H9 (cell line): ENCODE data around the gene SPHK1. TPM values are rescaled to one million over a fixed set of nuclear protein-coding genes. Genes with fewer than 3 reads are reported as not detected.

Source experiments
- DNase-seq: peaks from one replicate; pipeline ENCODE4 v3.0.0-alpha.2; 2017
- H2AFZ ChIP-seq: one replicate; pipeline ENCODE4 v1.6.1; 2013; ENCODE audit warnings: mild to moderate bottlenecking, low read length, control low read depth, moderate library complexity
- H2AK5ac ChIP-seq: 2 replicates; pipeline ENCODE4 v1.6.1; 2013; ENCODE audit warnings: low read length, control low read depth, mixed read lengths; ENCODE audit not compliant: insufficient read length
- H2BK120ac ChIP-seq: one replicate; pipeline ENCODE4 v1.6.1; 2013; ENCODE audit warnings: low read depth, mild to moderate bottlenecking, low read length, control low read depth, inconsistent platforms; ENCODE audit not compliant: poor library complexity, severe bottlenecking
- H2BK12ac ChIP-seq: 2 replicates; pipeline ENCODE4 v1.6.1; 2013; ENCODE audit warnings: low read length, control low read depth, mixed read lengths, low read depth; ENCODE audit not compliant: insufficient read length
- H2BK15ac ChIP-seq: 2 replicates; pipeline ENCODE4 v1.6.1; 2013; ENCODE audit warnings: low read depth, low read length, control low read depth
- H2BK20ac ChIP-seq: one replicate; pipeline ENCODE4 v1.6.1; 2013; ENCODE audit warnings: low read depth, mild to moderate bottlenecking, low read length, control low read depth, inconsistent platforms; ENCODE audit not compliant: poor library complexity, severe bottlenecking
- H2BK5ac ChIP-seq: 2 replicates; pipeline ENCODE4 v1.6.1; 2013; ENCODE audit warnings: low read length, control low read depth, mixed read lengths; ENCODE audit not compliant: insufficient read length
- H3K14ac ChIP-seq: 2 replicates; pipeline ENCODE4 v1.6.1; 2013; ENCODE audit warnings: low read length, control low read depth; ENCODE audit not compliant: insufficient read depth
- H3K18ac ChIP-seq: 2 replicates; pipeline ENCODE4 v1.6.1; 2013; ENCODE audit warnings: low read depth, mild to moderate bottlenecking, mixed read lengths, low read length, control low read depth; ENCODE audit not compliant: insufficient read length
- H3K23ac ChIP-seq: 2 replicates; pipeline ENCODE4 v1.6.1; 2013; ENCODE audit warnings: low read length, control low read depth, mixed read lengths, low read depth; ENCODE audit not compliant: insufficient read length
- H3K23me2 ChIP-seq: 2 replicates; pipeline ENCODE4 v1.6.1; 2013; ENCODE audit warnings: low read depth, mild to moderate bottlenecking, mixed read lengths, low read length, control low read depth; ENCODE audit not compliant: insufficient read length, poor library complexity, severe bottlenecking
- H3K27ac ChIP-seq: 2 replicates; pipeline ENCODE4 v1.5.1; 2013; ENCODE audit warnings: low read length, control low read depth, mixed read lengths, low read depth; ENCODE audit not compliant: insufficient read length
- H3K27me3 ChIP-seq: 2 replicates; pipeline ENCODE4 v1.6.1; 2013; ENCODE audit warnings: low read length, control low read depth, inconsistent platforms; ENCODE audit not compliant: insufficient read depth
- H3K4ac ChIP-seq: 2 replicates; pipeline ENCODE4 v1.6.1; 2013; ENCODE audit warnings: low read depth, mild to moderate bottlenecking, control low read depth, inconsistent platforms, low read length, moderate library complexity
- H3K4me1 ChIP-seq: 2 replicates; pipeline ENCODE4 v1.6.1; 2013; ENCODE audit warnings: low read length, control low read depth, inconsistent platforms; ENCODE audit not compliant: insufficient read depth
- H3K4me2 ChIP-seq: 2 replicates; pipeline ENCODE4 v1.6.1; 2013; ENCODE audit warnings: low read length, control low read depth, mixed read lengths; ENCODE audit not compliant: insufficient read length, insufficient read depth
- H3K56ac ChIP-seq: 2 replicates; pipeline ENCODE4 v1.6.1; 2013; ENCODE audit warnings: low read depth, mild to moderate bottlenecking, mixed read lengths, low read length, control low read depth; ENCODE audit not compliant: insufficient read length
- H3K79me1 ChIP-seq: 2 replicates; pipeline ENCODE4 v1.6.1; 2013; ENCODE audit warnings: low read depth, mild to moderate bottlenecking, moderate library complexity, low read length, control low read depth, inconsistent platforms; ENCODE audit not compliant: insufficient read depth, poor library complexity, severe bottlenecking
- H3K79me2 ChIP-seq: 2 replicates; pipeline ENCODE4 v1.6.1; 2013; ENCODE audit warnings: low read length, control low read depth, inconsistent platforms; ENCODE audit not compliant: insufficient read depth
- H3K9ac ChIP-seq: 2 replicates; pipeline ENCODE4 v1.6.1; 2013; ENCODE audit warnings: low read length, control low read depth, mixed read lengths; ENCODE audit not compliant: insufficient read length; ENCODE audit errors: extremely low read depth
- H3K9me3 ChIP-seq: one replicate; pipeline ENCODE4 v1.6.1; 2013; ENCODE audit warnings: low read depth, low read length, inconsistent platforms; ENCODE audit not compliant: control insufficient read depth
- H3T11ph ChIP-seq: one replicate; pipeline ENCODE4 v1.6.1; 2013; ENCODE audit warnings: mild to moderate bottlenecking, low read length, control low read depth, inconsistent platforms
- H4K20me1 ChIP-seq: one replicate; pipeline ENCODE4 v1.6.1; 2013; ENCODE audit not compliant: control insufficient read depth, insufficient read length, insufficient read depth
- H4K5ac ChIP-seq: 2 replicates; pipeline ENCODE4 v1.6.1; 2013; ENCODE audit warnings: low read depth, mild to moderate bottlenecking, mixed read lengths, low read length, control low read depth; ENCODE audit not compliant: insufficient read length
- H4K8ac ChIP-seq: replicated peaks from 2 replicates; pipeline ENCODE4 v1.6.1; 2013; ENCODE audit warnings: low read length, control low read depth, mixed read lengths, low read depth; ENCODE audit not compliant: insufficient read length
- H4K91ac ChIP-seq: 2 replicates; pipeline ENCODE4 v1.6.1; 2013; ENCODE audit warnings: low read depth, mild to moderate bottlenecking, moderate library complexity, mixed read lengths, low read length, control low read depth; ENCODE audit not compliant: insufficient read length
- H3K27ac Mint-ChIP-seq, 3 experiments: 2 replicates in 2 of 3; 3 replicates in 1 of 3; pipeline ENCODE4 v1.8.0; 2020 to 2021; ENCODE audit warnings: mixed read lengths in 3 of 3, mild to moderate bottlenecking in 1 of 3, moderate library complexity in 1 of 3
- H3K27me3 Mint-ChIP-seq: 2 replicates; pipeline ENCODE4 v1.8.0; 2021; ENCODE audit warnings: low read depth, mild to moderate bottlenecking, moderate library complexity, mixed read lengths
- H3K36me3 Mint-ChIP-seq, 3 experiments: 2 replicates in 2 of 3; 3 replicates in 1 of 3; pipeline ENCODE4 v1.8.0; 2020 to 2021; ENCODE audit warnings: low read depth in 3 of 3, mixed read lengths in 3 of 3; ENCODE audit not compliant: insufficient read depth in 1 of 3
- H3K4me1 Mint-ChIP-seq, 2 experiments: 2 replicates each; pipeline ENCODE4 v1.8.0; 2020; ENCODE audit warnings: mixed read lengths in 2 of 2
- H3K4me3 Mint-ChIP-seq, 2 experiments: 2 replicates in 1 of 2; 3 replicates in 1 of 2; pipeline ENCODE4 v1.8.0; 2020 to 2021; ENCODE audit warnings: mild to moderate bottlenecking in 2 of 2, mixed read lengths in 2 of 2, moderate library complexity in 1 of 2
- H3K9me3 Mint-ChIP-seq, 2 experiments: 2 replicates in 1 of 2; 3 replicates in 1 of 2; pipeline ENCODE4 v1.8.0; 2020; ENCODE audit warnings: mild to moderate bottlenecking in 2 of 2, mixed read lengths in 2 of 2, moderate library complexity in 1 of 2
- WGBS: extraction: QIAGEN DNeasy Blood & Tissue Kit; methylation state at CpG from one replicate; pipeline ENCODE4 v1.1.7; 2013; ENCODE audit warnings: missing lambda C conversion rate, low lambda C conversion rate, mixed read lengths; ENCODE audit not compliant: insufficient read length; ENCODE audit errors: extremely low coverage; 5-methylcytosine and 5-hydroxymethylcytosine counted together
- total RNA-seq: library from RNA; stranded (reverse); gene quantifications from 2 replicates; pipeline ENCODE4 v1.2.1, GENCODE V29; 2021
- TF ChIP-seq, protein P1 (sequence below): fragments of 200-600 bp; sonication (generic); conservative IDR thresholded peaks from 3 replicates; pipeline ENCODE4 v1.8.0; 2021; ENCODE audit warnings: antibody characterized with exemption, mild to moderate bottlenecking

The SPHK1 gene
- total RNA-seq, 1 experiment from 2014 or later: 1.4 TPM

DNA sequence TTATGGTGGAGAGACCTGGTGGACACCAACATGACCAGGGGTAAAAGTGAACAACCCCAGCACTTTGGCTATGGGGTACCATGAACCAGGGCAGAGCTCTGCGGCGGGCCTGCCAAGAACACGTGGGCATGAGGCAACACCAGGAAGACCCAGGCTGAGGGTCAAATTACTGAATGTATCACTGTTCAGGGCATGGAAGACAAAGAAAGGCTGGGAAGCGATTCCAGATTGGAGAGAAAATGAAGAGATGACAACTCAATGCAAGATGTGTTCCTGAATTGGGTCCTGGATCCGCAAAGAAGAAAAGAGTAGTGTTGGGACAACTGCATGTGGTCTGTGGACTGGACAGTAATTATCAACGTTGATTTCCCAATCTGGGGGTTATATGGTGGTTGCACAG is 19.8 kb downstream of the SPHK1 start:
- H3K36me3 Mint-ChIP-seq: peaks cover 48 to 61% (median 56%) of the 10 kb centered on the region in 3 experiments; a peak in 6 of 7 replicates
- H4K20me1 ChIP-seq: peaks cover 4% of the 10 kb centered on the region

More for the DNA sequence above, 19.8 kb downstream of the SPHK1 start:
- no peak overlapping the region for H3K27ac ChIP-seq
- H3K14ac ChIP-seq: no peak overlapping the region
- Mint-ChIP-seq H3K27me3 (no peaks in the 10 kb centered on the region), H3K4me3 (no peak overlapping the region), H3K27ac (no peak overlapping the region), H3K4me1 (peaks cover 4 to 5% of the 10 kb centered on the region in 2 experiments; a peak in 3 of 4 replicates), H3K9me3 (no peaks in the 10 kb centered on the region)
- H3K23ac ChIP-seq: no peak overlapping the region
- no CpG with 5 or more reads among the region's 6 CpGs for WGBS
- no peak overlapping the region for H3K4me2 ChIP-seq
- H3K9me3 ChIP-seq: no peaks in the 10 kb centered on the region
- no peaks in the 10 kb centered on the region for H3K4me1 ChIP-seq
- no peak overlapping the region for H2BK120ac ChIP-seq
- H3K9ac ChIP-seq: no peak overlapping the region
- H3K18ac ChIP-seq: no peak overlapping the region
- no peak overlapping the region for H4K8ac ChIP-seq
- no peak overlapping the region for H4K5ac ChIP-seq
- H3K23me2 ChIP-seq: no peaks in the 10 kb centered on the region
- no peak overlapping the region for H2AK5ac ChIP-seq
- H2AFZ ChIP-seq: no peak overlapping the region
- H3K79me2 ChIP-seq: peaks cover 6% of the 10 kb centered on the region; the same call in 1 of the 2 replicates
- H2BK20ac ChIP-seq: no peak overlapping the region
- H2BK12ac ChIP-seq: no peak overlapping the region
- H4K91ac ChIP-seq: no peak overlapping the region
- no peak overlapping the region for H2BK5ac ChIP-seq
- peaks cover 4% of the 10 kb centered on the region for H3K79me1 ChIP-seq
- no peak overlapping the region for H2BK15ac ChIP-seq
- H3K27me3 ChIP-seq: no peaks in the 10 kb centered on the region
- no peak overlapping the region for H3K4ac ChIP-seq
- TF ChIP-seq, protein P1, sequence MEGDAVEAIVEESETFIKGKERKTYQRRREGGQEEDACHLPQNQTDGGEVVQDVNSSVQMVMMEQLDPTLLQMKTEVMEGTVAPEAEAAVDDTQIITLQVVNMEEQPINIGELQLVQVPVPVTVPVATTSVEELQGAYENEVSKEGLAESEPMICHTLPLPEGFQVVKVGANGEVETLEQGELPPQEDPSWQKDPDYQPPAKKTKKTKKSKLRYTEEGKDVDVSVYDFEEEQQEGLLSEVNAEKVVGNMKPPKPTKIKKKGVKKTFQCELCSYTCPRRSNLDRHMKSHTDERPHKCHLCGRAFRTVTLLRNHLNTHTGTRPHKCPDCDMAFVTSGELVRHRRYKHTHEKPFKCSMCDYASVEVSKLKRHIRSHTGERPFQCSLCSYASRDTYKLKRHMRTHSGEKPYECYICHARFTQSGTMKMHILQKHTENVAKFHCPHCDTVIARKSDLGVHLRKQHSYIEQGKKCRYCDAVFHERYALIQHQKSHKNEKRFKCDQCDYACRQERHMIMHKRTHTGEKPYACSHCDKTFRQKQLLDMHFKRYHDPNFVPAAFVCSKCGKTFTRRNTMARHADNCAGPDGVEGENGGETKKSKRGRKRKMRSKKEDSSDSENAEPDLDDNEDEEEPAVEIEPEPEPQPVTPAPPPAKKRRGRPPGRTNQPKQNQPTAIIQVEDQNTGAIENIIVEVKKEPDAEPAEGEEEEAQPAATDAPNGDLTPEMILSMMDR: no peak
- H3K56ac ChIP-seq: no peak overlapping the region
- DNase-seq: no peak
- no peak overlapping the region for H3T11ph ChIP-seq
